Measurements from ENCODE around the gene ARL15.
"Not testable (repeated sequence)": the region's sequence is repeated elsewhere in the genome, so short reads cannot be mapped to it uniquely, and the experiment has no call there.

ARL15 gene

GRCh38 chr5:54310433-54311175 is at the start of gene ARL15:
Gene ARL15 (minus strand): TSS chr5:54310573.
- peak within 1 kb of the TSS; percentile 78 for H3K4me3 ChIP-seq (replicated peaks; ENCODE audit: low read depth, low read length)
- DNase-seq (ENCODE audit: low read depth): peak; percentile 98
- TF ChIP-seq CTCF (IDR thresholded peaks at IDR 0.05; ENCODE audit: low read length, missing control alignments): no peak

- DNase-seq (ENCODE audit: low read depth): peak; percentile 61
- H3K4me3 ChIP-seq (replicated peaks; ENCODE audit: low read depth, low read length): no peak overlapping the region
- TF ChIP-seq CTCF (IDR thresholded peaks at IDR 0.05; ENCODE audit: low read length, missing control alignments): no peak
These were observed 49.7 kb upstream of the ARL15 start for GRCh38 chr5:54360089-54360488.

GRCh38 chr5:54357408-54358058 is 47.2 kb upstream of the ARL15 start:
- H3K4me3 ChIP-seq (replicated peaks; ENCODE audit: low read depth, low read length): no peak overlapping the region
- no peak for TF ChIP-seq CTCF (IDR thresholded peaks at IDR 0.05; ENCODE audit: low read length, missing control alignments)
- no peak for DNase-seq (ENCODE audit: low read depth)

- not testable (repeated sequence) for DNase-seq (ENCODE audit: low read depth); H3K4me3 ChIP-seq (replicated peaks; ENCODE audit: low read depth, low read length)
These were observed 43.7 kb upstream of the ARL15 start for GRCh38 chr5:54353933-54354564.

- not testable (repeated sequence) for H3K4me3 ChIP-seq (replicated peaks; ENCODE audit: low read depth, low read length); DNase-seq (ENCODE audit: low read depth)
These were observed 42.2 kb upstream of the ARL15 start for GRCh38 chr5:54352580-54352979.

- no peak overlapping the region for H3K4me3 ChIP-seq (replicated peaks; ENCODE audit: low read depth, low read length)
- TF ChIP-seq CTCF (IDR thresholded peaks at IDR 0.05; ENCODE audit: low read length, missing control alignments): no peak
- no peak for DNase-seq (ENCODE audit: low read depth)
These were observed 37.0 kb upstream of the ARL15 start for GRCh38 chr5:54347221-54347865.

GRCh38 chr5:54344653-54345052 is 34.3 kb upstream of the ARL15 start:
- no peak overlapping the region for H3K4me3 ChIP-seq (replicated peaks; ENCODE audit: low read depth, low read length)
- no peak for TF ChIP-seq CTCF (IDR thresholded peaks at IDR 0.05; ENCODE audit: low read length, missing control alignments)
- DNase-seq (ENCODE audit: low read depth): no peak

Data from fibroblast of pulmonary artery (primary cell).